GM12878 (cell line): ENCODE data around the gene SETBP1. TPM values are rescaled to one million over a fixed set of nuclear protein-coding genes. Genes with fewer than 3 reads are reported as not detected.

Source experiments
- ATAC-seq: fragments of 200-7000 bp; cut with Tn5 transposase; 3 replicates; pipeline ENCODE4 v1.9.1; 2020; ENCODE audit warnings: mild to moderate bottlenecking, moderate library complexity
- BruUV-seq: library from RNA; stranded (reverse); fragments of 400-500 nt; replicated peaks from 2 replicates; lab custom pipeline; 2021; lab: Mats Ljungman, UMichigan
- CTCF ChIA-PET: fragments of 300-600 bp; sonication (Branson Sonifier 250); formaldehyde crosslinking; extraction: SDS; loops from one replicate; lab custom pipeline; 2021; ENCODE audit warnings: inconsistent platforms; lab: Yijun Ruan, JAX
- POLR2A ChIA-PET: fragments of 350-600 bp; formaldehyde crosslinking; extraction: SDS; loops from one replicate; lab custom pipeline; 2021; ENCODE audit warnings: inconsistent platforms; lab: Charles Lee
- RAD21 ChIA-PET: fragments of 300-600 bp; sonication (Branson Sonifier 250); formaldehyde crosslinking; loops from one replicate; lab custom pipeline; 2023; ENCODE audit warnings: antibody characterized with exemption; ENCODE audit not compliant: unreplicated experiment; lab: Charles Lee
- SMC1A ChIA-PET: fragments of 300-600 bp; sonication (Branson Sonifier 250); formaldehyde crosslinking; loops from one replicate; lab custom pipeline; 2023; ENCODE audit not compliant: unreplicated experiment, uncharacterized antibody; lab: Charles Lee
- DNase-seq: peaks from one replicate; pipeline ENCODE4 v3.0.0-alpha.2; 2011; ENCODE audit warnings: low read depth, low spot score
- FAIRE-seq: peaks from 3 replicates; lab custom pipeline; 2011; peaks lifted over from hg19 to GRCh38; lab: Jason Lieb, UNC
- H2AFZ ChIP-seq: 2 replicates; pipeline ENCODE4 v1.6.0; 2011; ENCODE audit warnings: low read depth, low read length, control low read depth; ENCODE audit not compliant: control insufficient read depth
- H3K27ac ChIP-seq: 2 replicates; pipeline ENCODE4 v1.5.1; 2011; ENCODE audit warnings: control low read depth; ENCODE audit not compliant: control insufficient read depth, insufficient read depth
- H3K27me3 ChIP-seq, 2 experiments: replicated peaks in 1 of 2; 2 replicates each; pipeline versions ENCODE4 v1.6.0 to v1.6.1; 2011; ENCODE audit warnings: low read length in 1 of 2; ENCODE audit not compliant: control insufficient read depth in 2 of 2, insufficient read depth in 2 of 2
- H3K36me3 ChIP-seq, 2 experiments: 2 replicates each; pipeline ENCODE4 v1.5.1; 2011; ENCODE audit warnings: low read length in 1 of 2; ENCODE audit not compliant: control insufficient read depth in 2 of 2, insufficient read depth in 2 of 2
- H3K4me1 ChIP-seq: 2 replicates; pipeline ENCODE4 v1.6.1; 2011; ENCODE audit warnings: mild to moderate bottlenecking, low read length, moderate library complexity, mixed read lengths; ENCODE audit not compliant: control insufficient read depth, insufficient read depth
- H3K4me2 ChIP-seq: 2 replicates; pipeline ENCODE4 v1.6.0; 2011; ENCODE audit warnings: control low read depth; ENCODE audit not compliant: control insufficient read depth, insufficient read depth
- H3K4me3 ChIP-seq: fragments of 200-600 bp; sonication (generic); 2 replicates; pipeline ENCODE4 v1.5.1; 2016
- H3K79me2 ChIP-seq: 2 replicates; pipeline ENCODE4 v1.6.0; 2011; ENCODE audit warnings: low read length; ENCODE audit not compliant: control insufficient read depth, insufficient read depth
- H3K9ac ChIP-seq: 2 replicates; pipeline ENCODE4 v1.8.0; 2011; ENCODE audit warnings: low read length, control low read depth, mixed read lengths; ENCODE audit not compliant: control insufficient read depth, insufficient read depth
- H3K9me3 ChIP-seq: replicated peaks from 3 replicates; pipeline ENCODE4 v1.5.1; 2011; ENCODE audit warnings: mild to moderate bottlenecking, low read length; ENCODE audit not compliant: control insufficient read depth, insufficient read depth
- H4K20me1 ChIP-seq: 2 replicates; pipeline ENCODE4 v1.6.0; 2011; ENCODE audit not compliant: control insufficient read depth, insufficient read depth
- ATF7 ChIP-seq: fragments of 450-650 bp; IDR thresholded peaks from 2 replicates; pipeline ENCODE4 v1.6.1; 2016; ENCODE audit warnings: low read depth, mild to moderate bottlenecking
- BCL11A ChIP-seq: IDR thresholded peaks from 2 replicates; pipeline ENCODE4 v1.6.1; 2011; ENCODE audit warnings: low read depth, low read length
- BCL3 ChIP-seq: IDR thresholded peaks from 2 replicates; pipeline ENCODE4 v1.6.1; 2011; ENCODE audit warnings: borderline replicate concordance, low read depth, mild to moderate bottlenecking, moderate library complexity, low read length; ENCODE audit not compliant: insufficient read depth, poor library complexity, severe bottlenecking
- BRCA1 ChIP-seq: IDR thresholded peaks from 2 replicates; pipeline ENCODE4 v1.6.1; 2011; ENCODE audit warnings: low read depth, low read length, improper control_type of control experiment
- CREB1 ChIP-seq: IDR thresholded peaks from 2 replicates; pipeline ENCODE4 v1.6.1; 2012; ENCODE audit warnings: low read depth, mild to moderate bottlenecking, inconsistent platforms
- JUND ChIP-seq: IDR thresholded peaks from 2 replicates; pipeline ENCODE4 v1.6.1; 2012; ENCODE audit warnings: low read depth, mild to moderate bottlenecking, low read length, improper control_type of control experiment, moderate library complexity
- KDM1A ChIP-seq: fragments of 200-600 bp; sonication (generic); IDR thresholded peaks from 2 replicates; pipeline ENCODE4 v1.6.1; 2016; ENCODE audit warnings: borderline replicate concordance
- LARP7 ChIP-seq: fragments of 450-650 bp; IDR thresholded peaks from 2 replicates; pipeline ENCODE4 v1.6.1; 2017; ENCODE audit warnings: mild to moderate bottlenecking
- MEF2B ChIP-seq: fragments of 450-650 bp; IDR thresholded peaks from 2 replicates; pipeline ENCODE4 v1.6.1; 2018; ENCODE audit warnings: mild to moderate bottlenecking, moderate library complexity; ENCODE audit not compliant: partially characterized antibody, poor library complexity, severe bottlenecking
- SUZ12 ChIP-seq: fragments of 200-600 bp; sonication (generic); IDR thresholded peaks from one replicate; pipeline ENCODE4 v1.6.1; 2018; ENCODE audit warnings: antibody characterized with exemption, mild to moderate bottlenecking; ENCODE audit not compliant: unreplicated experiment
- USF1 ChIP-seq: IDR thresholded peaks from 2 replicates; pipeline ENCODE4 v1.6.1; 2011; ENCODE audit warnings: borderline replicate concordance, low read depth, mild to moderate bottlenecking, moderate library complexity, mixed read lengths, low read length; ENCODE audit not compliant: insufficient read depth; ENCODE audit errors: extremely low read length
- ZBTB11 ChIP-seq: fragments of 450-650 bp; formaldehyde crosslinking; IDR thresholded peaks from 2 replicates; pipeline ENCODE4 v1.5.0; 2022; ENCODE audit warnings: mild to moderate bottlenecking, missing genetic modification characterization
- ZBTB40 ChIP-seq: fragments of 450-650 bp; IDR thresholded peaks from 2 replicates; pipeline ENCODE4 v1.6.1; 2016; ENCODE audit warnings: mild to moderate bottlenecking, moderate library complexity, borderline replicate concordance
- WGBS: methylation state at CpG from one replicate; pipeline ENCODE4 v1.1.6; 2016; ENCODE audit warnings: low lambda C conversion rate; ENCODE audit not compliant: insufficient replicate concordance, insufficient coverage; ENCODE audit errors: missing lambda C conversion rate; 5-methylcytosine and 5-hydroxymethylcytosine counted together
- in situ Hi-C: fragments of 300-500 bp; cut with MboI; formaldehyde crosslinking; loops from 9 replicates; pipeline ENCODE4 v1.14.3; 2018; ENCODE audit warnings: mixed read lengths
- intact Hi-C: fragments of 100-400 bp; cut with micrococcal nuclease; formaldehyde crosslinking; loops from one replicate; pipeline ENCODE4 v1.14.2; 2022; ENCODE audit not compliant: unreplicated experiment
- polyA plus RNA-seq, 11 experiments: library from polyadenylated mRNA; depleted of rRNA in 4 of 11; unstranded in 6 of 11; stranded (reverse) in 5 of 11; fragments of >200 nt; fragmentation: Nextera tagmentation in 4 of 11; fragmentation: Illumina TruSeq in 1 of 11; extraction: Ambion mirVana in 4 of 11; extraction: Trizol in 1 of 11; gene quantifications; 1 replicate in 1 of 11; 2 replicates in 10 of 11; pipeline versions ENCODE4 v1.2.1 to v1.2.3, GENCODE V29; 2011 to 2016; ENCODE audit warnings: inconsistent platforms in 2 of 11, missing spikeins in 2 of 11, low read depth in 1 of 11
- total RNA-seq, 4 experiments: library from RNA; depleted of rRNA in 3 of 4; stranded (reverse); fragments of >200 nt in 3 of 4; fragmentation: Illumina TruSeq in 1 of 4; extraction: Trizol in 1 of 4; gene quantifications; 2 replicates each; pipeline versions ENCODE4 v1.2.1 to v1.2.3, GENCODE V29; 2013 to 2021

SETBP1 gene
- total and polyA plus RNA-seq, 10 of the 15 experiments (the other 5 are each of a cell fraction or from before 2014, with no cell fraction given), result 0.99 to 29.7 (median 8.3) TPM

- ChIA-PET CTCF (interaction anchor here (1.4 to 2.7 kb wide), 2 partner anchors 10 to 535 kb away, joined by 3 to 12 read pairs; no protein-coding TSS in a partner anchor), RAD21 (interaction anchor here (1.4 kb wide), 1 partner anchor 535 kb away, joined by 5 read pairs; no protein-coding TSS in a partner anchor), POLR2A (no interaction called here), SMC1A (interaction anchor here (0.7 to 1.4 kb wide), 3 partner anchors 109 to 519 kb away, joined by 3 to 5 read pairs (median 3); no protein-coding TSS in a partner anchor)
- ATAC-seq, result no peak
- DNase-seq, result no peak
- H3K4me1 ChIP-seq, result peaks cover 11% of the 10 kb centered on the region; the same call in 1 of the 2 replicates
- H3K36me3 ChIP-seq, result no peaks in the 10 kb centered on the region
- in situ Hi-C loops (loop anchor here (5.0 kb wide), 1 partner anchor 534 kb away; no protein-coding TSS in a partner anchor), intact Hi-C loops (loop anchor here (2.0 to 10.0 kb wide), 4 partner anchors 101 to 704 kb away; no protein-coding TSS in a partner anchor)
- H3K27ac ChIP-seq, result no peak overlapping the region
- H4K20me1 ChIP-seq, result no peaks in the 10 kb centered on the region
- no TSS peak for BruUV-seq
- H2AFZ ChIP-seq, result no peak overlapping the region
- no peaks in the 10 kb centered on the region for H3K9me3 ChIP-seq
- WGBS, result 86% methylated on average over 7 of the region's 7 CpGs
- H3K4me2 ChIP-seq, result no peak overlapping the region
- no peak overlapping the region for H3K9ac ChIP-seq
- H3K4me3 ChIP-seq, result no peak overlapping the region
- peaks cover 13% of the 10 kb centered on the region for H3K79me2 ChIP-seq
- peaks cover 0 to 3% of the 10 kb centered on the region in 2 experiments; a peak in 1 of 4 replicates for H3K27me3 ChIP-seq
- no peak for FAIRE-seq
- TF ChIP-seq SUZ12 (no peak), BRCA1 (no peak), JUND (no peak), LARP7 (no peak), BCL3 (no peak), KDM1A (no peak), ZBTB11 (CRISPR knock-in tag) (no peak), ZBTB40 (no peak), USF1 (no peak), CREB1 (no peak), MEF2B (no peak), ATF7 (no peak), BCL11A (no peak)
These were observed 2.8 kb upstream of the SETBP1 start for GRCh38 chr18:44677933-44678332.
